Loucy (cell line): ENCODE data around the gene SLC31A1.
"Not testable (repeated sequence)": the region's sequence is repeated elsewhere in the genome, so short reads cannot be mapped to it uniquely, and the experiment has no call there.

Source experiments
- CTCF ChIP-seq: fragments of 200-600 bp; sonication (generic); conservative IDR thresholded peaks from 2 replicates; pipeline ENCODE4 v1.5.1; 2014; ENCODE audit warnings: mild to moderate bottlenecking, antibody characterized with exemption, low read length
- EZH2phosphoT487 ChIP-seq: fragments of 200-600 bp; IDR thresholded peaks from 2 replicates; pipeline ENCODE4 v1.6.1; 2018; ENCODE audit warnings: antibody characterized with exemption, mild to moderate bottlenecking, moderate library complexity, borderline replicate concordance

DNA sequence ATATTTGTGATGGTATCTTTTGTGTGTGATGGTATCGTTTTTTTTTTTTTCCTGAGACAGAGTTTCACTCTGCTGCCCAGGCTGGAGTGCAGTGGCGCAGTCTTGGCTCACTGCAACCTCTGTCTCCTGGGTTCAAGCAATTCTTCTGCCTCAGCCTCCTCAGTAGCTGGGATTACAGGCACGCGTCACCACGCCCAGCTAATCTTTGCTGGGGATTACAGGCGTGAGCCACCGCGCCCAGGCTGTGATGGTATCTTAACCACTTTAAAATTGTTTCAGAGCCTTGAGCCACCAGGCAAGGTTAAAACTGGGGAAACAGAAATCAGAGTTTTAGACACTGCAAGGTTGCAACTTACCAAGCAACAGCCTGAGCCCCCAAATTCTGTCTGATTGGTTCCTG lies 74.9 kb downstream of the SLC31A1 start:
- TF ChIP-seq CTCF, EZH2phosphoT487: not testable (repeated sequence)
